Transverse colon (tissue), 4 donors: ENCODE measurements around the gene RPL29. TPM values are rescaled to one million over a fixed set of nuclear protein-coding genes. Genes with fewer than 3 reads are reported as not detected.

ENCODE experiments used
- DNase-seq: peaks from one replicate; pipeline ENCODE4 v3.0.0-alpha.2; 2019
- H3K27ac ChIP-seq, 4 donors: fragments of 200-600 bp; sonication (generic); 2 replicates each; pipeline ENCODE4 v1.5.1; 2016 to 2018; ENCODE audit warnings: inconsistent platforms in 4 of 4
- H3K27me3 ChIP-seq: fragments of 200-600 bp; sonication (generic); 2 replicates; pipeline ENCODE4 v1.5.1; 2017; ENCODE audit warnings: inconsistent platforms
- H3K36me3 ChIP-seq, 4 donors: fragments of 200-600 bp; sonication (generic); 2 replicates each; pipeline ENCODE4 v1.5.1; 2017 to 2019; ENCODE audit warnings: inconsistent platforms in 4 of 4
- H3K4me1 ChIP-seq, 4 donors: fragments of 200-600 bp; sonication (generic); 2 replicates each; pipeline ENCODE4 v1.5.1; 2017 to 2020; ENCODE audit warnings: inconsistent platforms in 4 of 4
- H3K4me3 ChIP-seq, 4 donors: fragments of 200-600 bp; sonication (generic); 1 replicate in 1 of 4; 2 replicates in 3 of 4; pipeline versions ENCODE4 v1.5.1 to v1.6.1; 2017 to 2019; ENCODE audit warnings: inconsistent platforms in 4 of 4
- H3K9me3 ChIP-seq, 2 donors: fragments of 200-600 bp; sonication (generic); 2 replicates each; pipeline ENCODE4 v1.5.1; 2017 to 2019; ENCODE audit warnings: inconsistent platforms in 2 of 2
- EP300 ChIP-seq: sonication (generic); formaldehyde crosslinking; IDR thresholded peaks from one replicate; pipeline ENCODE4 v1.6.1; 2017; ENCODE audit warnings: antibody characterized with exemption, low read depth
- POLR2A ChIP-seq: fragments of 450-650 bp; IDR thresholded peaks from one replicate; pipeline ENCODE4 v1.6.1; 2016; ENCODE audit warnings: antibody characterized with exemption, mild to moderate bottlenecking, moderate library complexity
- POLR2AphosphoS5 ChIP-seq, 3 donors: sonication (generic); formaldehyde crosslinking; IDR thresholded peaks; one replicate each; pipeline ENCODE4 v1.6.1; 2016; ENCODE audit warnings: antibody characterized with exemption in 3 of 3
- WGBS, 2 donors: methylation state at CpG; one replicate each; pipeline ENCODE4 v1.1.5; 2018; ENCODE audit warnings: low coverage in 1 of 2; 5-methylcytosine and 5-hydroxymethylcytosine counted together
- in situ Hi-C, 4 donors: fragments of 200-750 bp; cut with MboI; loops; one replicate each; pipeline versions ENCODE4 v1.15.0 to v1.15.1; 2017; ENCODE audit warnings: low sequenced_read_pairs in 3 of 4, low pct_ligation_motif_present in 1 of 4, low pct_unique_long_range_greater_than_20kb in 1 of 4
- intact Hi-C: fragments of 100-400 bp; cut with DNase I; formaldehyde crosslinking; loops from one replicate; pipeline ENCODE4 v1.15.1; 2023; ENCODE audit warnings: low total_unique reads
- total RNA-seq, 4 donors: library from RNA; depleted of rRNA; stranded (reverse); fragments of >200 nt; gene quantifications; one replicate each; pipeline ENCODE4 v1.1.0, GENCODE V29; 2016
- TF ChIP-seq, protein P1 (sequence below), 5 experiments: fragments of 200-600 bp in 3 of 5; fragments of 450-650 bp in 2 of 5; sonication (generic) in 3 of 5; IDR thresholded peaks; 1 replicate in 2 of 5; 2 replicates in 3 of 5; pipeline ENCODE4 v1.5.1; 2016 to 2017; ENCODE audit warnings: antibody characterized with exemption in 5 of 5, inconsistent platforms in 3 of 5, mild to moderate bottlenecking in 2 of 5, moderate library complexity in 1 of 5

RPL29 gene
- total RNA-seq, 4 donors from 2014 or later: 366 to 1,281 (median 746) TPM

DNA sequence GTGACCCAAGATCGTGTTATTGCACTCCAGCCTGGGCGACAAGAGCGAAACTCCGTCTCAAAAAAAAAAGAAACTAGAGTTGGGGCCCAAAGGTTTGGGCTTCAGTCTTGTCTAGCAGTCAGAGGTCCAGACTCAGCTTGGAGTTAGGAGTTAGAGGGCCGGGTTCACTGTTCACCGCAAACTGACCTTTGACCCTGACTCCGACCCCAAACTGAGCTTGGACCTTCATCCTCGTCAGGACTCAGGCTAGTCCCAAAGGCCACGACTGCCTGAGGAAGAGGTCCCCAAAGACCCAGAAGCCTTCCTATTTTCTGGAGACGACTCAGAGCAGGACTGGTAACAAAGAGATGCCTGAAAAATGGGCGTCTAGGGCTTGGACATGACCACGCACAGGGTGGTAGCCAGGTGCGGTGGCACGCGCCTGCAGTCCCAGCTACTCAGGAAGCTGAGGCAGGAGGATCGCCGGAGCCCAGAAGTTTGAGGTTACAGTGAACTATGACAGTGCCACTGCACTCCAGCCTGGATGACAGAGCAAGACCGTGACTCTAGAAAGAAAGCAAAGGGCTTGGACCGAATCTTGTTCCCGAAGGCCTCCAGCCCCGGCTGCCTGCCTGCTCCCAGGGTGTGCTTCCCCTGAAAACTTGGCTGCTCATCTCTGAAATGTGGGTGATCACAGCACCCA lies 22.8 kb upstream of the RPL29 start:
- no peak for DNase-seq
- intact Hi-C loops (no loop called here), in situ Hi-C loops (loop anchor here in 2 of 4 donors (25.0 kb wide), 1 partner anchor 319 kb away; no protein-coding TSS in a partner anchor)
- no peaks in the 10 kb centered on the region for H3K36me3 ChIP-seq
- no peaks in the 10 kb centered on the region for H3K4me1 ChIP-seq
- H3K27ac ChIP-seq: peak overlapping the region in 1 of 4 donors; percentile 37
- 91 to 100% methylated on average over 9 to 21 of the region's 21 CpGs for WGBS, 2 donors
- TF ChIP-seq, protein P1, sequence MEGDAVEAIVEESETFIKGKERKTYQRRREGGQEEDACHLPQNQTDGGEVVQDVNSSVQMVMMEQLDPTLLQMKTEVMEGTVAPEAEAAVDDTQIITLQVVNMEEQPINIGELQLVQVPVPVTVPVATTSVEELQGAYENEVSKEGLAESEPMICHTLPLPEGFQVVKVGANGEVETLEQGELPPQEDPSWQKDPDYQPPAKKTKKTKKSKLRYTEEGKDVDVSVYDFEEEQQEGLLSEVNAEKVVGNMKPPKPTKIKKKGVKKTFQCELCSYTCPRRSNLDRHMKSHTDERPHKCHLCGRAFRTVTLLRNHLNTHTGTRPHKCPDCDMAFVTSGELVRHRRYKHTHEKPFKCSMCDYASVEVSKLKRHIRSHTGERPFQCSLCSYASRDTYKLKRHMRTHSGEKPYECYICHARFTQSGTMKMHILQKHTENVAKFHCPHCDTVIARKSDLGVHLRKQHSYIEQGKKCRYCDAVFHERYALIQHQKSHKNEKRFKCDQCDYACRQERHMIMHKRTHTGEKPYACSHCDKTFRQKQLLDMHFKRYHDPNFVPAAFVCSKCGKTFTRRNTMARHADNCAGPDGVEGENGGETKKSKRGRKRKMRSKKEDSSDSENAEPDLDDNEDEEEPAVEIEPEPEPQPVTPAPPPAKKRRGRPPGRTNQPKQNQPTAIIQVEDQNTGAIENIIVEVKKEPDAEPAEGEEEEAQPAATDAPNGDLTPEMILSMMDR (IDR thresholded peaks at IDR 0.05): no peak
- TF ChIP-seq POLR2AphosphoS5 (IDR thresholded peaks at IDR 0.05) (no peak), POLR2A (no peak), EP300 (no peak)
- no peaks in the 10 kb centered on the region for H3K9me3 ChIP-seq
- H3K4me3 ChIP-seq: no peak overlapping the region
- no peaks in the 10 kb centered on the region for H3K27me3 ChIP-seq

DNA sequence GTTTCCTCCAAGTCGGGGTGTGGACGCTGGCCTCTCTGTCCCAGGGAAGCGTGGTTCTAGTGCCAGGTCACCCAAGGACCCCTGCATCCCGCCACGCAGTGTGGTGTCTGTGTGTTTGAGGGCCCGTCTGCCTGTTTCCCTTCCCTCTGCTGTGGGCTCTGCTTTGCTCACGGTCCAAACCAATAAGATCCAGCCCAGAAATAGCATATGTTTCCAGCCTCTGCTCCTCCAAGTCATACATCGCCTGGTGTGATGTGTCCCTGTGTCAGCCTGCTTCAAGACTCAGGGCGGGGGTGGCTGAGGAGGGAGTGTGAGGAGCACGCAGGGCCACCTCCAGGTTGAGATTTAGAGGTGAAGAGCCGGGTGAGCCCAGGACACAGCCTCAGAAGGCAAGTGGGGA lies 21.9 kb upstream of the RPL29 start:
- in situ Hi-C loops: loop anchor here in 2 of 4 donors (25.0 kb wide), 1 partner anchor 320 kb away; no protein-coding TSS in a partner anchor
- Histone ChIP-seq H3K4me1 (no peaks in the 10 kb centered on the region), H3K4me3 (no peak overlapping the region), H3K9me3 (no peaks in the 10 kb centered on the region), H3K27me3 (no peaks in the 10 kb centered on the region), H3K36me3 (no peaks in the 10 kb centered on the region), H3K27ac (no peak overlapping the region)
- WGBS, 2 donors: 81% methylated on average over 11 of the region's 11 CpGs; no CpG with 5 or more reads in 1 of the 2 donors
- intact Hi-C loops: no loop called here
- no peak for TF ChIP-seq EP300
- TF ChIP-seq POLR2AphosphoS5 (IDR thresholded peaks at IDR 0.05): no peak
- TF ChIP-seq, protein P1 (IDR thresholded peaks at IDR 0.05): no peak
- TF ChIP-seq POLR2A: no peak
- no peak for DNase-seq

GRCh38 chr3:52015438-52016228 lies 19.9 kb upstream of the RPL29 start:
- Histone ChIP-seq H3K27me3 (no peaks in the 10 kb centered on the region), H3K4me1 (no peaks in the 10 kb centered on the region), H3K4me3 (no peak overlapping the region), H3K27ac (no peak overlapping the region), H3K9me3 (no peaks in the 10 kb centered on the region), H3K36me3 (no peaks in the 10 kb centered on the region)
- in situ Hi-C loops: loop anchor here in 2 of 4 donors (25.0 kb wide), 1 partner anchor 322 kb away; no protein-coding TSS in a partner anchor
- no peak for TF ChIP-seq POLR2AphosphoS5 (IDR thresholded peaks at IDR 0.05)
- TF ChIP-seq EP300: no peak
- no peak for TF ChIP-seq POLR2A
- TF ChIP-seq, protein P1 (IDR thresholded peaks at IDR 0.05): no peak
- intact Hi-C loops: no loop called here
- 77% methylated on average over 12 of the region's 13 CpGs; no CpG with 5 or more reads in 1 of the 2 donors for WGBS, 2 donors
- no peak for DNase-seq

DNA sequence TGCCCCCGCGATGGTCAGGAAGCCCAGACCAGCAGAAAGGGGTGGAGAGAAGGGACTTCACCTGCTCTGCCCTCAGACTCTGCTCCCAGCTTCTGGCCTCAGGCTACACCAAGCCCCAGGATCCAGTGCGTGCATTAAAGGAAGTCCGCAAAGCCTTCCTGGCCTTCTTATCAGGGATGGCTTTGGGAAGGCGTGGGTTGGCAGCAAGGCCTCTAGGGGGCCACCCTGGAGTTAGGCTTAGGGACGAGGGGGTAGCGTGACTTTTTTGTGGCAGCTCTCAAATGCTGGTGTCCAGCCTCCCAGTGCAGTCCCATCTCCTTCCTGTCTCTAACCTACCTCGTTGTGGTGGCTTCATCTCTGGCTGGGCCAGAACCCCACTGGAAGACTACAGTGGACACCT lies 18.9 kb upstream of the RPL29 start:
- intact Hi-C loops: no loop called here

More for the DNA sequence above, 18.9 kb upstream of the RPL29 start:
- no peak for TF ChIP-seq POLR2AphosphoS5 (IDR thresholded peaks at IDR 0.05)
- TF ChIP-seq, protein P1 (IDR thresholded peaks at IDR 0.05): no peak
- no peak for TF ChIP-seq POLR2A
- TF ChIP-seq EP300: no peak
- Histone ChIP-seq H3K27ac (no peak overlapping the region), H3K36me3 (no peaks in the 10 kb centered on the region), H3K27me3 (no peaks in the 10 kb centered on the region), H3K9me3 (no peaks in the 10 kb centered on the region), H3K4me1 (no peaks in the 10 kb centered on the region), H3K4me3 (no peak overlapping the region)
- WGBS, 2 donors: 70% methylated on average over 4 of the region's 8 CpGs; no CpG with 5 or more reads in 1 of the 2 donors
- DNase-seq: no peak
- in situ Hi-C loops: loop anchor here in 2 of 4 donors (25.0 kb wide), 1 partner anchor 323 kb away; no protein-coding TSS in a partner anchor
